Natural killer cell (primary cell): ENCODE measurements around the gene THSD4. TPM values are rescaled to one million over a fixed set of nuclear protein-coding genes. Genes with fewer than 3 reads are reported as not detected.

Experiments used
- ATAC-seq, 3 donors: fragments of 150-1000 bp in 2 of 3; fragments of 200-7000 bp in 1 of 3; cut with Tn5 transposase; 1 replicate in 1 of 3; 2 replicates in 2 of 3; pipeline ENCODE4 v1.10.0; 2021; ENCODE audit warnings: mild to moderate bottlenecking in 2 of 3, moderate library complexity in 2 of 3
- DNase-seq, 2 donors: peaks; one replicate each; pipeline versions ENCODE4 v3.0.0 to v3.0.0-alpha.2; 2013 to 2021; ENCODE audit warnings: mixed read lengths in 1 of 2
- H3K27ac ChIP-seq: one replicate; pipeline ENCODE4 v1.5.1; 2013; ENCODE audit warnings: mild to moderate bottlenecking, low read length
- H3K27me3 ChIP-seq: one replicate; pipeline ENCODE4 v1.6.1; 2013; ENCODE audit warnings: low read length; ENCODE audit not compliant: control insufficient read depth, insufficient read depth
- H3K36me3 ChIP-seq: one replicate; pipeline ENCODE4 v1.6.1; 2013; ENCODE audit warnings: low read length; ENCODE audit not compliant: control insufficient read depth, insufficient read depth
- H3K4me1 ChIP-seq: one replicate; pipeline ENCODE4 v1.6.1; 2013; ENCODE audit warnings: low read length; ENCODE audit not compliant: control insufficient read depth, insufficient read depth
- H3K4me3 ChIP-seq: one replicate; pipeline ENCODE4 v1.5.1; 2013; ENCODE audit warnings: low read length
- H3K9me3 ChIP-seq: one replicate; pipeline ENCODE4 v1.6.1; 2013; ENCODE audit warnings: low read length; ENCODE audit not compliant: control insufficient read depth, insufficient read depth
- H3K27ac Mint-ChIP-seq, 2 donors: one replicate each; pipeline ENCODE4 v1.8.0; 2022; ENCODE audit warnings: mild to moderate bottlenecking in 2 of 2, mixed read lengths in 2 of 2, moderate library complexity in 1 of 2
- H3K27me3 Mint-ChIP-seq, 2 donors: one replicate each; pipeline ENCODE4 v1.8.0; 2022; ENCODE audit warnings: low read depth in 2 of 2, mixed read lengths in 2 of 2
- H3K36me3 Mint-ChIP-seq: one replicate; pipeline ENCODE4 v1.8.0; 2022; ENCODE audit warnings: mixed read lengths
- H3K4me1 Mint-ChIP-seq, 2 donors: one replicate each; pipeline ENCODE4 v1.8.0; 2022; ENCODE audit warnings: mixed read lengths in 2 of 2
- H3K4me3 Mint-ChIP-seq: one replicate; pipeline ENCODE4 v1.8.0; 2022; ENCODE audit warnings: mild to moderate bottlenecking, moderate library complexity, mixed read lengths
- H3K9me3 Mint-ChIP-seq, 2 donors: one replicate each; pipeline ENCODE4 v1.8.0; 2022; ENCODE audit warnings: mixed read lengths in 2 of 2
- WGBS: methylation state at CpG from one replicate; pipeline ENCODE4 v1.1.7; 2013; ENCODE audit warnings: missing lambda C conversion rate; ENCODE audit not compliant: insufficient coverage; 5-methylcytosine and 5-hydroxymethylcytosine counted together
- intact Hi-C: fragments of 100-400 bp; cut with micrococcal nuclease; formaldehyde crosslinking; loops from one replicate; pipeline ENCODE4 v1.14.2; 2022
- total RNA-seq, 4 donors: library from RNA; stranded (reverse); fragments of 120-200 nt in 1 of 4; gene quantifications; one replicate each; pipeline versions ENCODE4 v1.2.3 to v1.2.4, GENCODE V29; 2013 to 2022
- TF ChIP-seq, protein P1 (sequence below): fragments of 200-600 bp; IDR thresholded peaks from one replicate; pipeline ENCODE4 v1.8.0; 2022; ENCODE audit warnings: antibody characterized with exemption

The THSD4 gene
- total RNA-seq, 3 donors from 2014 or later (not counting 1 experiment from before 2014, with no cell fraction given): not detected

DNA sequence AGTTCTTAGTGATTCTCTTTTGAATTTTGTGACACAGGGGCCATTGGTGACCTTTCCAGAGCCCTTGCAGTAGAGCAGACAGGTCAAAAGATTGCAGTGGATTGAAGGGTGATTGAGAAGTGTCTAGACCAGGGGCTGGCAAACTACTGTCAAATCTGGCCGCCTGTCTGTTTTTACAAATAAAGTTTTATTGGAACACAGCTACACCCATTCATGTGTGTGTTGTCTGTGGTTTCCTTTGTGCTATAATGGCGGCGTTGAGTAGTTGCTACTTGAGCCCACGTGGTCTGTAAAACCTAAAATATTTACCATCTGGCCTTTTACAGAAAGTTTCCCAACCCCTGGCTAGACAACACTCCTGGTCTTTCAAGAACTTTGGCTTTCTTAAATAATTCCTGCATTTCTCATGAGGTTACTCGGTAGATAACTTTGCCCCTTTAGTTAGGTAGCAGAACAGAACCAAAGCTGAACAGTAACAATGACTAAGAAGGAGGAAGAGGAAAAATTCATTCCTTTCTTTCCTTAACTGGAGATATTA, 430.0 kb downstream of the THSD4 start:
- Histone ChIP-seq H3K4me3 (no peak overlapping the region), H3K27ac (no peak overlapping the region), H3K9me3 (no peaks in the 10 kb centered on the region), H3K27me3 (no peaks in the 10 kb centered on the region), H3K4me1 (no peaks in the 10 kb centered on the region), H3K36me3 (no peaks in the 10 kb centered on the region)
- Mint-ChIP-seq H3K4me3 (no peak overlapping the region), H3K27ac (no peak overlapping the region), H3K4me1 (no peaks in the 10 kb centered on the region), H3K9me3 (no peaks in the 10 kb centered on the region), H3K27me3 (peaks cover 10 to 14% of the 10 kb centered on the region in 2 donors), H3K36me3 (no peaks in the 10 kb centered on the region)
- ATAC-seq (no peak), DNase-seq (no peak)
- TF ChIP-seq, protein P1, sequence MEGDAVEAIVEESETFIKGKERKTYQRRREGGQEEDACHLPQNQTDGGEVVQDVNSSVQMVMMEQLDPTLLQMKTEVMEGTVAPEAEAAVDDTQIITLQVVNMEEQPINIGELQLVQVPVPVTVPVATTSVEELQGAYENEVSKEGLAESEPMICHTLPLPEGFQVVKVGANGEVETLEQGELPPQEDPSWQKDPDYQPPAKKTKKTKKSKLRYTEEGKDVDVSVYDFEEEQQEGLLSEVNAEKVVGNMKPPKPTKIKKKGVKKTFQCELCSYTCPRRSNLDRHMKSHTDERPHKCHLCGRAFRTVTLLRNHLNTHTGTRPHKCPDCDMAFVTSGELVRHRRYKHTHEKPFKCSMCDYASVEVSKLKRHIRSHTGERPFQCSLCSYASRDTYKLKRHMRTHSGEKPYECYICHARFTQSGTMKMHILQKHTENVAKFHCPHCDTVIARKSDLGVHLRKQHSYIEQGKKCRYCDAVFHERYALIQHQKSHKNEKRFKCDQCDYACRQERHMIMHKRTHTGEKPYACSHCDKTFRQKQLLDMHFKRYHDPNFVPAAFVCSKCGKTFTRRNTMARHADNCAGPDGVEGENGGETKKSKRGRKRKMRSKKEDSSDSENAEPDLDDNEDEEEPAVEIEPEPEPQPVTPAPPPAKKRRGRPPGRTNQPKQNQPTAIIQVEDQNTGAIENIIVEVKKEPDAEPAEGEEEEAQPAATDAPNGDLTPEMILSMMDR: no peak
- intact Hi-C loops: no loop called here
- 91% methylated on average over 3 of the region's 5 CpGs for WGBS

DNA sequence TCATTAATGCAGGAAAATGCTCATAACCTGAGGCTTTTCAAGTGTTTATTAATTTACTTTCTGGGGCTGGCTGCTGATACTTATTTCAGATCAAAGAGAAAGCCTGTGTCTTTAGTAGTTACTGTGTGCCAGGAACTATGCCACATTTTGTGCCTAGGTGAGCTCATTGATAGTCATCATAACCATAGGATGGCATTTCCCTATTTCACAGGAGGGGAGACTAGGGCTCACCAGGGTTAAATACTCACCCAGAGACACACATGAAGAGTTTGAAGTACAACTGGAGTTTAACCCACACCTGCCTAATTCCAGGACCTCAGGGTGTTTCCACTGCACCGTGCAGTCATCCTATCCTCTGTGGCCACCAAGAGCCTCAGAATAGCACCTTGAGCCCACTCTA, 430.7 kb downstream of the THSD4 start:
- Mint-ChIP-seq H3K9me3 (no peaks in the 10 kb centered on the region), H3K27me3 (peaks cover 10 to 14% of the 10 kb centered on the region in 2 donors), H3K36me3 (no peaks in the 10 kb centered on the region), H3K4me3 (no peak overlapping the region), H3K4me1 (no peaks in the 10 kb centered on the region), H3K27ac (no peak overlapping the region)
- Histone ChIP-seq H3K36me3 (no peaks in the 10 kb centered on the region), H3K4me1 (no peaks in the 10 kb centered on the region), H3K27ac (no peak overlapping the region), H3K9me3 (no peaks in the 10 kb centered on the region), H3K4me3 (no peak overlapping the region), H3K27me3 (no peaks in the 10 kb centered on the region)
- DNase-seq (no peak), ATAC-seq (no peak)
- TF ChIP-seq, protein P1: no peak
- WGBS: 100% methylated on average over 1 of the region's 1 CpG
- intact Hi-C loops: no loop called here

DNA sequence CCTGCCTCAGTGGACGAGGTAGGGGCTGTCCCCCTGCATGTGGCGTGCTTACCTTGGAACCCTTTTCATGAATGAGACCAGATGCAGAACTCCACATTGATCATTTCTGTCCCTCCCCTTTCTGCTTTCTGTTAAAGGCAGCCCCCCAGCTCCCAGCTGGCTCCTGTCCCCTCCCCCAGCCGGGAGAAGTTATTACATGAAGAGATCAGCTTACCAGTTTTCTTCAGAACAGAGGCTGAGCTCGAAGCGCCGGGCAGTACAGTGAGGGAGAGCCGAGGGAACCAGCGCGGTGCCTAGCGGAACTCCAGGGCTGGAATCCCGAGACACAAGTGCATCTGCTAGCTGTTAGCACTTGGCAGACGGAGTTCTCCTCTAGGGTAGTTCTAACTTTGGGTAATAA, 431.7 kb downstream of the THSD4 start:
- peaks cover 6 to 14% of the 10 kb centered on the region in 2 donors for H3K27me3 Mint-ChIP-seq
- H3K9me3 Mint-ChIP-seq: no peaks in the 10 kb centered on the region
- Histone ChIP-seq H3K27me3 (no peaks in the 10 kb centered on the region), H3K4me3 (no peak overlapping the region), H3K36me3 (no peaks in the 10 kb centered on the region), H3K9me3 (no peaks in the 10 kb centered on the region), H3K4me1 (no peaks in the 10 kb centered on the region), H3K27ac (no peak overlapping the region)
- WGBS: 83% methylated on average over 12 of the region's 12 CpGs
- TF ChIP-seq, protein P1: no peak
- H3K27ac Mint-ChIP-seq: no peak overlapping the region
- ATAC-seq (no peak), DNase-seq (no peak)
- H3K36me3 Mint-ChIP-seq: no peaks in the 10 kb centered on the region
- no peak overlapping the region for H3K4me3 Mint-ChIP-seq
- H3K4me1 Mint-ChIP-seq: no peaks in the 10 kb centered on the region
- intact Hi-C loops: no loop called here

DNA sequence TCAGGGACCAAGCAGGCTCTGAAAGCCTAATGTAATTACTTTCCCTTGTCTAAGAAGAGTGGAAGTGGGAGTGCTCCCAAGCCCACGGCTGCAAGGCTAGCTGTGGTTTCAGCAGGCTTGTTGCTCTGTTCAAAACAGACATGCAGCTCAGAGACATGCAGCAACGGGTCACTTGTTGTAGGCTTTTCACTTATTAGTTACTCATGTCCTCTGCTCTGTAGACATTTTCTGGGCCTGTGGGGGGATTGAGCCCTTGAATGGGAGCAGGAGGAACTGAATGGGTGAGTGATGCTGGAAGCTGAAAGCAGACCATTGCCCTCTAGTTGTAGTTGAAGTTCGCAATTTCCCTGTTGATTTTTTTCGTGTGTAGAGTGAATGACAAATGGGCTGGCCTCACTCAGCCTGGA, 433.1 kb downstream of the THSD4 start:
- ATAC-seq: no peak
- intact Hi-C loops: no loop called here

More for the DNA sequence above, 433.1 kb downstream of the THSD4 start:
- H3K36me3 Mint-ChIP-seq: no peaks in the 10 kb centered on the region
- no peaks in the 10 kb centered on the region for H3K4me1 ChIP-seq
- H3K9me3 Mint-ChIP-seq: no peaks in the 10 kb centered on the region
- H3K27ac ChIP-seq: no peak overlapping the region
- no peaks in the 10 kb centered on the region for H3K9me3 ChIP-seq
- DNase-seq: no peak
- no peak overlapping the region for H3K27ac Mint-ChIP-seq
- 53% methylated on average over 4 of the region's 4 CpGs for WGBS
- peaks cover 2 to 9% of the 10 kb centered on the region in 2 donors for H3K27me3 Mint-ChIP-seq
- no peak overlapping the region for H3K4me3 Mint-ChIP-seq
- TF ChIP-seq, protein P1: no peak
- no peaks in the 10 kb centered on the region for H3K36me3 ChIP-seq
- H3K4me3 ChIP-seq: no peak overlapping the region
- no peaks in the 10 kb centered on the region for H3K27me3 ChIP-seq
- H3K4me1 Mint-ChIP-seq: no peaks in the 10 kb centered on the region
